HCT116 (cell line): Measurements from ENCODE around the gene HACD4. TPM values are rescaled to one million over a fixed set of nuclear protein-coding genes. Genes with fewer than 3 reads are reported as not detected.

Experiments used
- ATAC-seq: fragments of 200-7000 bp; cut with Tn5 transposase; 2 replicates; pipeline ENCODE4 v1.9.1; 2020; ENCODE audit warnings: mild to moderate bottlenecking, moderate library complexity
- BruUV-seq: library from RNA; stranded (reverse); fragments of 400-500 nt; replicated peaks from 2 replicates; lab custom pipeline; 2021; lab: Mats Ljungman, UMichigan
- CTCF ChIA-PET: fragments of 300-600 bp; sonication (Branson Sonifier 250); formaldehyde crosslinking; loops from one replicate; lab custom pipeline; 2021; ENCODE audit warnings: antibody characterized with exemption; lab: Charles Lee
- POLR2A ChIA-PET: fragments of 300-600, 350-600 bp; sonication (Branson Sonifier 250); formaldehyde crosslinking; loops from one replicate; lab custom pipeline; 2021; ENCODE audit warnings: antibody characterized with exemption; lab: Charles Lee
- RAD21 ChIA-PET, 2 experiments: fragments of 300-600 bp; sonication (Branson Sonifier 250); formaldehyde crosslinking; loops; one replicate each; lab custom pipeline; 2023; ENCODE audit warnings: low total read pairs in 2 of 2; ENCODE audit not compliant: uncharacterized antibody in 2 of 2, unreplicated experiment in 2 of 2, low non-redundant PET in 1 of 2; lab: Charles Lee
- DNase-seq: peaks from one replicate; pipeline ENCODE4 v3.0.0-alpha.2; 2010; ENCODE audit warnings: low read depth, low spot score
- H2AFZ ChIP-seq: fragments of 200-600 bp; shearing (Covaris generic), sonication (generic); 2 replicates; pipeline ENCODE4 v1.6.1; 2017; ENCODE audit warnings: low read depth, mixed run types, mixed read lengths, antibody characterized with exemption, low read length; ENCODE audit not compliant: poor library complexity, severe bottlenecking
- H3K27ac ChIP-seq: 2 replicates; pipeline ENCODE4 v1.5.1; 2012; ENCODE audit warnings: low read depth, low read length
- H3K27me3 ChIP-seq: fragments of 200-600 bp; sonication (generic); 2 replicates; pipeline ENCODE4 v1.6.1; 2016; ENCODE audit warnings: mixed run types, low read length, mixed read lengths; ENCODE audit not compliant: insufficient read depth
- H3K36me3 ChIP-seq, 2 experiments: fragments of 200-500 bp in 1 of 2; fragments of 200-600 bp in 1 of 2; sonication (Bioruptor generic) in 1 of 2; sonication (generic) in 1 of 2; 2 replicates each; pipeline versions ENCODE4 v1.5.1 to v1.6.1; 2014 to 2016; ENCODE audit warnings: low read length in 2 of 2, inconsistent platforms in 1 of 2, mixed read lengths in 1 of 2, mixed run types in 1 of 2; ENCODE audit not compliant: insufficient read depth in 2 of 2, control insufficient read depth in 1 of 2
- H3K4me1 ChIP-seq, 2 experiments: fragments of 200-600 bp in 1 of 2; sonication (generic) in 1 of 2; 2 replicates each; pipeline versions ENCODE4 v1.5.1 to v1.6.1; 2012 to 2017; ENCODE audit warnings: low read length in 2 of 2, inconsistent platforms in 1 of 2, mild to moderate bottlenecking in 1 of 2, mixed read lengths in 1 of 2, mixed run types in 1 of 2, moderate library complexity in 1 of 2; ENCODE audit not compliant: insufficient read depth in 2 of 2, control insufficient read depth in 1 of 2
- H3K4me2 ChIP-seq: fragments of 200-600 bp; sonication (generic); 2 replicates; pipeline ENCODE4 v1.6.1; 2017; ENCODE audit warnings: mixed run types, low read length, mixed read lengths
- H3K4me3 ChIP-seq, 2 experiments: fragments of 200-600 bp in 1 of 2; sonication (generic) in 1 of 2; replicated peaks in 1 of 2; 2 replicates each; pipeline ENCODE4 v1.5.1; 2011 to 2016; ENCODE audit warnings: low read length in 2 of 2, control low read depth in 1 of 2, low read depth in 1 of 2, mild to moderate bottlenecking in 1 of 2, mixed read lengths in 1 of 2, mixed run types in 1 of 2
- H3K79me2 ChIP-seq: fragments of 200-600 bp; sonication (generic); 2 replicates; pipeline ENCODE4 v1.6.1; 2017; ENCODE audit warnings: mild to moderate bottlenecking, mixed run types, low read length, moderate library complexity, mixed read lengths; ENCODE audit not compliant: insufficient read depth
- H3K9ac ChIP-seq: fragments of 200-600 bp; sonication (generic); 2 replicates; pipeline ENCODE4 v1.6.1; 2016; ENCODE audit warnings: low read length, mixed read lengths
- H3K9me2 ChIP-seq: fragments of 200-600 bp; sonication (generic), shearing (Covaris generic); 2 replicates; pipeline ENCODE4 v1.6.1; 2017; ENCODE audit warnings: mixed run types, mild to moderate bottlenecking, moderate library complexity; ENCODE audit not compliant: insufficient read depth
- H3K9me3 ChIP-seq, 2 experiments: fragments of 200-500 bp in 1 of 2; fragments of 200-600 bp in 1 of 2; sonication (Bioruptor generic) in 1 of 2; sonication (generic) in 1 of 2; 2 replicates each; pipeline ENCODE4 v1.6.1; 2014 to 2017; ENCODE audit warnings: low read length in 2 of 2, mixed read lengths in 2 of 2, inconsistent platforms in 1 of 2, low read depth in 1 of 2, mild to moderate bottlenecking in 1 of 2, mixed run types in 1 of 2, moderate library complexity in 1 of 2; ENCODE audit not compliant: control insufficient read depth in 1 of 2, insufficient read depth in 1 of 2
- H4K20me1 ChIP-seq: fragments of 200-600 bp; sonication (generic), shearing (Covaris generic); 2 replicates; pipeline ENCODE4 v1.6.1; 2017; ENCODE audit warnings: mixed run types, mild to moderate bottlenecking, moderate library complexity; ENCODE audit not compliant: insufficient read depth
- CBX3 ChIP-seq: IDR thresholded peaks from 2 replicates; pipeline ENCODE4 v1.6.1; 2012; ENCODE audit warnings: low read depth
- CEBPB ChIP-seq: IDR thresholded peaks from 2 replicates; pipeline ENCODE4 v1.6.1; 2012; ENCODE audit warnings: low read depth
- ELF1 ChIP-seq: IDR thresholded peaks from 2 replicates; pipeline ENCODE4 v1.6.1; 2012; ENCODE audit warnings: low read depth, borderline replicate concordance
- EZH2 ChIP-seq: fragments of 200-600 bp; sonication (generic); IDR thresholded peaks from 2 replicates; pipeline ENCODE4 v1.6.1; 2017; ENCODE audit warnings: antibody characterized with exemption, mixed run types
- POLR2A ChIP-seq: IDR thresholded peaks from 2 replicates; pipeline ENCODE4 v1.7.0; 2011; ENCODE audit warnings: borderline replicate concordance; ENCODE audit not compliant: insufficient read depth, insufficient read length; ENCODE audit errors: extremely low read depth
- POLR2AphosphoS5 ChIP-seq: IDR thresholded peaks from 2 replicates; pipeline ENCODE4 v1.6.1; 2011; ENCODE audit warnings: mild to moderate bottlenecking, low read depth, low read length, moderate library complexity
- SRF ChIP-seq: IDR thresholded peaks from 2 replicates; pipeline ENCODE4 v1.6.1; 2012; ENCODE audit warnings: low read depth
- TCF7L2 ChIP-seq: IDR thresholded peaks from 2 replicates; pipeline ENCODE4 v1.7.0; 2011; ENCODE audit warnings: borderline replicate concordance, inconsistent platforms; ENCODE audit not compliant: insufficient read depth, insufficient read length; ENCODE audit errors: extremely low read depth
- YY1 ChIP-seq: IDR thresholded peaks from 2 replicates; pipeline ENCODE4 v1.6.1; 2011; ENCODE audit warnings: low read length, low read depth, moderate library complexity, mild to moderate bottlenecking; ENCODE audit not compliant: insufficient replicate concordance; ENCODE audit errors: extremely low read depth
- ZNF274 ChIP-seq: fragments of 200-500 bp; sonication (Bioruptor generic); IDR thresholded peaks from 2 replicates; pipeline ENCODE4 v1.6.1; 2014; ENCODE audit warnings: mild to moderate bottlenecking, low read depth, low read length, inconsistent platforms
- intact Hi-C: fragments of 100-400 bp; cut with micrococcal nuclease; formaldehyde crosslinking; loops from 2 replicates; pipeline ENCODE4 v1.10.0; 2022
- total RNA-seq: library from RNA; stranded (reverse); gene quantifications from one replicate; pipeline ENCODE4 v1.2.1, GENCODE V29; 2021; ENCODE audit not compliant: unreplicated experiment
- TF ChIP-seq, protein P1 (sequence below): IDR thresholded peaks from 2 replicates; pipeline ENCODE4 v1.6.1; 2012
- TF ChIP-seq, protein P2 (sequence below): IDR thresholded peaks from 2 replicates; pipeline ENCODE4 v1.6.1; 2012; ENCODE audit warnings: low read depth
- TF ChIP-seq, protein P3 (sequence below): IDR thresholded peaks from 2 replicates; pipeline ENCODE4 v1.6.1; 2011; ENCODE audit warnings: mild to moderate bottlenecking, low read length, moderate library complexity; ENCODE audit not compliant: insufficient replicate concordance; ENCODE audit errors: extremely low read depth
- TF ChIP-seq, protein P4 (sequence below): IDR thresholded peaks from 2 replicates; pipeline ENCODE4 v1.6.1; 2012

HACD4 gene
- total RNA-seq, 1 experiment from 2014 or later, result not detected

DNA sequence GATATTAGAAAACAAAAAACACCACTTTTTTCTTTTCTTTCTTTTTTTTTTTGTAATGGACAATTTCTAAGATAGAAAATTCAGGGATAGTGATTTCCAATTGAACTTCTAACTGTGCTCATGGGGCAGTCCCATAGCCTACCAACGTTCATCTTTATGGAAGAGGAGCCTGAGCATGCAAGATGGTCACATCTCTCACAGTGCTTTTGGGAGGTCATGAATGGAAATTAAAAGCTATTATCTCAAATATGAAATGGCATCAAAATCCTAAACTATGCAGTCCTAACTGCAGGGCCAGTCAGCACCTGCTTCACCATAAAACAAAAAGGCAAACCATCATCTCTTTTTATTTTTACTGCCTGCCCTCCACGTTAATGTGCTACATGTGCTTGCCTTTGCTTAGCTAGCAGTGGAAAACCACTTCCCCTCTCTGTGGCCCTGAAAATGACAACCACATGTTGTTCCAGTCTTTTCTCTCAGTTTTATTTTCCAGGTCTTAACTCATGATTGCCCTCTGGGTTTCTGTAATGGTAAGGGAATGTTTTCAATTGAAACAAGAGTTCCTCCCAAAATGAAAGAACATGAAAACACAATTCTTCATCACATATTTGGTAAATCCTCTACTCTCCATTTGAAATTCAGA is 29.6 kb upstream of the HACD4 start:
- ChIA-PET RAD21 (no interaction called here), POLR2A (no interaction called here), CTCF (no interaction called here)
- H3K79me2 ChIP-seq, result no peaks in the 10 kb centered on the region
- H3K27me3 ChIP-seq, result no peaks in the 10 kb centered on the region
- H3K9me2 ChIP-seq, result no peaks in the 10 kb centered on the region
- H3K4me1 ChIP-seq, result peaks cover 0 to 4% of the 10 kb centered on the region in 2 experiments; a peak in 1 of 4 replicates
- no peak overlapping the region for H2AFZ ChIP-seq
- no TSS peak for BruUV-seq
- no peak overlapping the region for H3K27ac ChIP-seq
- TF ChIP-seq ZNF274, result no peak
- TF ChIP-seq YY1, result no peak
- no peak for TF ChIP-seq POLR2A
- TF ChIP-seq CEBPB, result no peak
- TF ChIP-seq EZH2, result no peak
- no peak for TF ChIP-seq POLR2AphosphoS5
- TF ChIP-seq ELF1, result no peak
- TF ChIP-seq, protein P1, sequence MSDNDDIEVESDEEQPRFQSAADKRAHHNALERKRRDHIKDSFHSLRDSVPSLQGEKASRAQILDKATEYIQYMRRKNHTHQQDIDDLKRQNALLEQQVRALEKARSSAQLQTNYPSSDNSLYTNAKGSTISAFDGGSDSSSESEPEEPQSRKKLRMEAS, result no peak
- TF ChIP-seq TCF7L2, result no peak
- TF ChIP-seq, protein P2, sequence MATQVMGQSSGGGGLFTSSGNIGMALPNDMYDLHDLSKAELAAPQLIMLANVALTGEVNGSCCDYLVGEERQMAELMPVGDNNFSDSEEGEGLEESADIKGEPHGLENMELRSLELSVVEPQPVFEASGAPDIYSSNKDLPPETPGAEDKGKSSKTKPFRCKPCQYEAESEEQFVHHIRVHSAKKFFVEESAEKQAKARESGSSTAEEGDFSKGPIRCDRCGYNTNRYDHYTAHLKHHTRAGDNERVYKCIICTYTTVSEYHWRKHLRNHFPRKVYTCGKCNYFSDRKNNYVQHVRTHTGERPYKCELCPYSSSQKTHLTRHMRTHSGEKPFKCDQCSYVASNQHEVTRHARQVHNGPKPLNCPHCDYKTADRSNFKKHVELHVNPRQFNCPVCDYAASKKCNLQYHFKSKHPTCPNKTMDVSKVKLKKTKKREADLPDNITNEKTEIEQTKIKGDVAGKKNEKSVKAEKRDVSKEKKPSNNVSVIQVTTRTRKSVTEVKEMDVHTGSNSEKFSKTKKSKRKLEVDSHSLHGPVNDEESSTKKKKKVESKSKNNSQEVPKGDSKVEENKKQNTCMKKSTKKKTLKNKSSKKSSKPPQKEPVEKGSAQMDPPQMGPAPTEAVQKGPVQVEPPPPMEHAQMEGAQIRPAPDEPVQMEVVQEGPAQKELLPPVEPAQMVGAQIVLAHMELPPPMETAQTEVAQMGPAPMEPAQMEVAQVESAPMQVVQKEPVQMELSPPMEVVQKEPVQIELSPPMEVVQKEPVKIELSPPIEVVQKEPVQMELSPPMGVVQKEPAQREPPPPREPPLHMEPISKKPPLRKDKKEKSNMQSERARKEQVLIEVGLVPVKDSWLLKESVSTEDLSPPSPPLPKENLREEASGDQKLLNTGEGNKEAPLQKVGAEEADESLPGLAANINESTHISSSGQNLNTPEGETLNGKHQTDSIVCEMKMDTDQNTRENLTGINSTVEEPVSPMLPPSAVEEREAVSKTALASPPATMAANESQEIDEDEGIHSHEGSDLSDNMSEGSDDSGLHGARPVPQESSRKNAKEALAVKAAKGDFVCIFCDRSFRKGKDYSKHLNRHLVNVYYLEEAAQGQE, result no peak
- no peak for TF ChIP-seq CBX3
- TF ChIP-seq, protein P3, sequence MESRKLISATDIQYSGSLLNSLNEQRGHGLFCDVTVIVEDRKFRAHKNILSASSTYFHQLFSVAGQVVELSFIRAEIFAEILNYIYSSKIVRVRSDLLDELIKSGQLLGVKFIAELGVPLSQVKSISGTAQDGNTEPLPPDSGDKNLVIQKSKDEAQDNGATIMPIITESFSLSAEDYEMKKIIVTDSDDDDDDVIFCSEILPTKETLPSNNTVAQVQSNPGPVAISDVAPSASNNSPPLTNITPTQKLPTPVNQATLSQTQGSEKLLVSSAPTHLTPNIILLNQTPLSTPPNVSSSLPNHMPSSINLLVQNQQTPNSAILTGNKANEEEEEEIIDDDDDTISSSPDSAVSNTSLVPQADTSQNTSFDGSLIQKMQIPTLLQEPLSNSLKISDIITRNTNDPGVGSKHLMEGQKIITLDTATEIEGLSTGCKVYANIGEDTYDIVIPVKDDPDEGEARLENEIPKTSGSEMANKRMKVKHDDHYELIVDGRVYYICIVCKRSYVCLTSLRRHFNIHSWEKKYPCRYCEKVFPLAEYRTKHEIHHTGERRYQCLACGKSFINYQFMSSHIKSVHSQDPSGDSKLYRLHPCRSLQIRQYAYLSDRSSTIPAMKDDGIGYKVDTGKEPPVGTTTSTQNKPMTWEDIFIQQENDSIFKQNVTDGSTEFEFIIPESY, result no peak
- TF ChIP-seq, protein P4, sequence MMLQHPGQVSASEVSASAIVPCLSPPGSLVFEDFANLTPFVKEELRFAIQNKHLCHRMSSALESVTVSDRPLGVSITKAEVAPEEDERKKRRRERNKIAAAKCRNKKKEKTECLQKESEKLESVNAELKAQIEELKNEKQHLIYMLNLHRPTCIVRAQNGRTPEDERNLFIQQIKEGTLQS, result no peak
- no peak for TF ChIP-seq SRF
- H3K4me2 ChIP-seq, result no peak overlapping the region
- no peak overlapping the region for H3K4me3 ChIP-seq
- no peaks in the 10 kb centered on the region for H3K36me3 ChIP-seq
- H3K9ac ChIP-seq, result no peak overlapping the region
- no peaks in the 10 kb centered on the region for H4K20me1 ChIP-seq
- no peak for ATAC-seq
- H3K9me3 ChIP-seq, result no peaks in the 10 kb centered on the region
- no peak for DNase-seq
- intact Hi-C loops, result no loop called here
